Kidney tubule cell (primary cell): Measurements from ENCODE around the gene SCNN1B.
"Not testable (repeated sequence)": the region's sequence is repeated elsewhere in the genome, so short reads cannot be mapped to it uniquely, and the experiment has no call there.

ENCODE experiments used
- DNase-seq: peaks from one replicate; pipeline ENCODE4 v3.0.0-alpha.2; 2018; ENCODE audit warnings: low spot score

Gene SCNN1B

GRCh38 chr16:23288726-23289512 lies 13.2 kb upstream of the SCNN1B start:
- DNase-seq, result no peak

- no peak for DNase-seq
These were observed 11.7 kb upstream of the SCNN1B start for GRCh38 chr16:23290189-23291062.

GRCh38 chr16:23293016-23293415 lies 9.1 kb upstream of the SCNN1B start:
- no peak for DNase-seq

GRCh38 chr16:23294260-23294659 lies 7.8 kb upstream of the SCNN1B start:
- DNase-seq, result no peak

GRCh38 chr16:23296994-23297393 lies 5.1 kb upstream of the SCNN1B start:
- DNase-seq, result no peak

- no peak for DNase-seq
These were observed 3.7 kb upstream of the SCNN1B start for GRCh38 chr16:23298290-23298915.

GRCh38 chr16:23299815-23300214 lies 2.3 kb upstream of the SCNN1B start:
- DNase-seq, result not testable (repeated sequence)

GRCh38 chr16:23301251-23302044 lies 654 bp upstream of the SCNN1B start:
- DNase-seq, result no peak

- no peak for DNase-seq
These were observed 1.6 kb downstream of the SCNN1B start for GRCh38 chr16:23303685-23304084.

GRCh38 chr16:23304620-23305019 lies 2.5 kb downstream of the SCNN1B start:
- DNase-seq, result no peak

- no peak for DNase-seq
These were observed 4.3 kb downstream of the SCNN1B start for GRCh38 chr16:23306199-23307100.

- no peak for DNase-seq
These were observed 8.1 kb downstream of the SCNN1B start for GRCh38 chr16:23310217-23310616.

- no peak for DNase-seq
These were observed 8.6 kb downstream of the SCNN1B start for GRCh38 chr16:23310744-23311143.

GRCh38 chr16:23316232-23316631 lies 14.1 kb downstream of the SCNN1B start:
- no peak for DNase-seq

- DNase-seq, result no peak
These were observed 14.6 kb downstream of the SCNN1B start for GRCh38 chr16:23316634-23317265.

GRCh38 chr16:23317266-23317661 lies 15.2 kb downstream of the SCNN1B start:
- no peak for DNase-seq

- DNase-seq, result no peak
These were observed 15.6 kb downstream of the SCNN1B start for GRCh38 chr16:23317751-23318150.

- no peak for DNase-seq
These were observed 16.5 kb downstream of the SCNN1B start for GRCh38 chr16:23318639-23319038.

GRCh38 chr16:23319861-23320615 lies 17.9 kb downstream of the SCNN1B start:
- DNase-seq, result no peak

- no peak for DNase-seq
These were observed 18.6 kb downstream of the SCNN1B start for GRCh38 chr16:23320693-23321092.
